Activated naive CD4-positive, alpha-beta T cell treated with anti-CD3 and anti-CD28 coated beads, Interleukin-2, amount 50 U/mL, for 24 hours (primary cell): ENCODE data around the gene DGKB.

Experiments used
- H3K27ac Mint-ChIP-seq: one replicate; pipeline ENCODE4 v1.8.0; 2021; ENCODE audit warnings: mild to moderate bottlenecking, mixed read lengths
- H3K27me3 Mint-ChIP-seq: one replicate; pipeline ENCODE4 v1.8.0; 2021; ENCODE audit warnings: mixed read lengths
- H3K36me3 Mint-ChIP-seq: one replicate; pipeline ENCODE4 v1.8.0; 2021; ENCODE audit warnings: mixed read lengths
- H3K4me1 Mint-ChIP-seq: one replicate; pipeline ENCODE4 v1.8.0; 2021; ENCODE audit warnings: mixed read lengths
- H3K4me3 Mint-ChIP-seq: one replicate; pipeline ENCODE4 v1.8.0; 2021; ENCODE audit warnings: mild to moderate bottlenecking, mixed read lengths
- H3K9me3 Mint-ChIP-seq: one replicate; pipeline ENCODE4 v1.8.0; 2021; ENCODE audit warnings: mixed read lengths

DGKB gene

DNA sequence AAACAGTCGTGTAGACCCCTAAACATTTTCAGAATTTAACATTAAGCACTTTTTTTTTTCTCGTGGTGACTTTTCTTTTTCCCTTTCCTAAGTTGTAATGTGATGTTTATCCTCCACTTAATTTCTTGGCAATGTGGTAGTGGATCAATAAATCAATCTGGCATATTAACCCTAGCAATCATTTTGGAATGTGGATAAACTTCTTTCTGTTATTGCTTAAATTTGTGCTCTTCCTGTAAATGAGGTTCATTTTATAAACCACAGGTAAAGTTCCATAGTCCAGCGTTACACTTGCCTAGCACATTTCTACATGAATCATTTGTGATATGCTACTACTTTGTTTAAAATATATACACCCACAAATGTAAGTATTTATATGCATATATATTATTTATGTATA is 665.7 kb downstream of the DGKB start:
- Mint-ChIP-seq H3K27me3 (no peaks in the 10 kb centered on the region), H3K9me3 (no peaks in the 10 kb centered on the region), H3K36me3 (no peaks in the 10 kb centered on the region), H3K27ac (no peak overlapping the region), H3K4me1 (no peaks in the 10 kb centered on the region), H3K4me3 (no peak overlapping the region)

DNA sequence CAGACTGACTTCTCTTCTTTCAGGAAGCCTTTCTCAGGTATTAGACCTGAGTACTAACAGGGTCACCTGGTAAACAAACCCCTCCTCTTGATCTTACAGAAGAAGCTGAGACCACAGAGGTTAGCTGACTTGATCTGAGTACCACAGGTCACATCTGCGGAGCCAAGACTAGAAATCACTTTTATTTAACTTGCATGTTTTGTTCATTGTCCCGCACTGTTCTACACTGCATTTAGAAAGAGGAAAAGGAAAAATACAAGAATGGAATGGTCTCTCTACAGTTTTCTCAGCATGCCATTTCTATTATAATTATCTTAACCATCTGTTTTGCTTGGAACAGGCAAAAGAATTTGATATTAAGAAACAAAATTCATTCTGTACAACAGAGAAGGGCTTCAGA is 667.5 kb downstream of the DGKB start:
- Mint-ChIP-seq H3K9me3 (no peaks in the 10 kb centered on the region), H3K27me3 (no peaks in the 10 kb centered on the region), H3K36me3 (no peaks in the 10 kb centered on the region), H3K27ac (no peak overlapping the region), H3K4me1 (no peaks in the 10 kb centered on the region), H3K4me3 (no peak overlapping the region)

GRCh38 chr7:14233868-14234369 is 668.6 kb downstream of the DGKB start:
- no peaks in the 10 kb centered on the region for H3K9me3 Mint-ChIP-seq
- no peaks in the 10 kb centered on the region for H3K27me3 Mint-ChIP-seq
- no peak overlapping the region for H3K4me3 Mint-ChIP-seq
- no peaks in the 10 kb centered on the region for H3K4me1 Mint-ChIP-seq
- no peaks in the 10 kb centered on the region for H3K36me3 Mint-ChIP-seq
- H3K27ac Mint-ChIP-seq, result no peak overlapping the region

- no peaks in the 10 kb centered on the region for H3K4me1 Mint-ChIP-seq
- H3K4me3 Mint-ChIP-seq, result no peak overlapping the region
- no peaks in the 10 kb centered on the region for H3K27me3 Mint-ChIP-seq
- H3K9me3 Mint-ChIP-seq, result no peaks in the 10 kb centered on the region
- no peaks in the 10 kb centered on the region for H3K36me3 Mint-ChIP-seq
- no peak overlapping the region for H3K27ac Mint-ChIP-seq
These were observed 669.3 kb downstream of the DGKB start for GRCh38 chr7:14233076-14233867.

- H3K27me3 Mint-ChIP-seq, result no peaks in the 10 kb centered on the region
- no peak overlapping the region for H3K27ac Mint-ChIP-seq
- H3K36me3 Mint-ChIP-seq, result no peaks in the 10 kb centered on the region
- no peak overlapping the region for H3K4me3 Mint-ChIP-seq
- no peaks in the 10 kb centered on the region for H3K4me1 Mint-ChIP-seq
- no peaks in the 10 kb centered on the region for H3K9me3 Mint-ChIP-seq
These were observed 673.5 kb downstream of the DGKB start for GRCh38 chr7:14229047-14229446.

DNA sequence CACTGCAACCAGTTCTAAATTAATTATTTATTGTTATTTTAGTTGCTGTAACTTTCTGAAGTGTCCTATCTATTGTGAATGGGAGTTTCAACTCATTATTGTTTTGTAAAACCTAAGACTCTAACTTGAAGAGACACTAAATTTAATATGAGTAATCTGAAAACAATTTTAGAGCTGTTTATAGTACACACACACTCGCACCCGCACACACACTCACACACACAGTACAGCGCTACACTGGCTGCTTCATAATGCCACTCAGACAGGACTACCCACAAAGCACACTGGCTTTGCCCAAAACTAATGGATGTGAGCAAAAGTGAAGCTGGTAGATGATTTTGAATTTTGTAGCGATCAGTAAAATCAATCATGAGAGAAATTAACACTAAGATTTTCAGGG is 674.2 kb downstream of the DGKB start:
- Mint-ChIP-seq H3K9me3 (no peaks in the 10 kb centered on the region), H3K27ac (no peak overlapping the region), H3K4me3 (no peak overlapping the region), H3K27me3 (no peaks in the 10 kb centered on the region), H3K4me1 (no peaks in the 10 kb centered on the region), H3K36me3 (no peaks in the 10 kb centered on the region)

- no peak overlapping the region for H3K27ac Mint-ChIP-seq
- H3K36me3 Mint-ChIP-seq, result no peaks in the 10 kb centered on the region
- H3K4me3 Mint-ChIP-seq, result no peak overlapping the region
- no peaks in the 10 kb centered on the region for H3K9me3 Mint-ChIP-seq
- H3K27me3 Mint-ChIP-seq, result no peaks in the 10 kb centered on the region
- H3K4me1 Mint-ChIP-seq, result no peaks in the 10 kb centered on the region
These were observed 676.4 kb downstream of the DGKB start for GRCh38 chr7:14226126-14226525.

- H3K27ac Mint-ChIP-seq, result no peak overlapping the region
- H3K4me3 Mint-ChIP-seq, result no peak overlapping the region
- H3K4me1 Mint-ChIP-seq, result no peaks in the 10 kb centered on the region
- no peaks in the 10 kb centered on the region for H3K36me3 Mint-ChIP-seq
- no peaks in the 10 kb centered on the region for H3K27me3 Mint-ChIP-seq
- H3K9me3 Mint-ChIP-seq, result no peaks in the 10 kb centered on the region
These were observed 683.4 kb downstream of the DGKB start for GRCh38 chr7:14219125-14219524.

- no peaks in the 10 kb centered on the region for H3K27me3 Mint-ChIP-seq
- no peak overlapping the region for H3K4me3 Mint-ChIP-seq
- no peaks in the 10 kb centered on the region for H3K9me3 Mint-ChIP-seq
These were observed 684.2 kb downstream of the DGKB start for GRCh38 chr7:14218338-14218737.

DNA sequence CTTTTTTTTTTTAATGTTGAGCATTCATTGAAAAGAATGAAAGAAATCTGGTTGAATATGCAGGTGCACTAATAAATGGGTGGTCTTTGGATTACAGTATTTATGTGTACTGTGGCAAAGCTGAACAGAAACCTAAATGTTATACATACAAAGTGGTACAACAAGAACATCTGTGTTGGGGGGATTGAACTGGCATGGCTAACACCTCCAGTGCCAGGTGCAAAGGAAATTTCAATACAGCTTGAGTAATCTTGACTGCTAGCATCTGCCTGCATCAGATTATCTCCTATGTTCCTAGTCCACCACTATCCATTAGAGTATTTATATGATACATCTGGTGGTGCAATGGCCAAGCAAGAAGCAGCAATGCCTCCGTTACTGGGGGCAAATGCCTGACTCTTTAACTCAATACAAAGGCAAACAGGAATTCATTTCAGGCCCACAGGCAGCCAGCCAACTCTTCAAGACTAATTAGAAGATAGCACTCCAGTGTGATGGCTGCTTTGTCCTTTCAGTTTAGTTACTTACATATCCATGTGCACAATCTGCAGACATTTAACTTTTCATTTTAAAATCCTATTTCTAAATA is 692.6 kb downstream of the DGKB start:
- Mint-ChIP-seq H3K4me1 (no peaks in the 10 kb centered on the region), H3K27me3 (no peaks in the 10 kb centered on the region), H3K36me3 (no peaks in the 10 kb centered on the region), H3K27ac (no peak overlapping the region), H3K9me3 (no peaks in the 10 kb centered on the region), H3K4me3 (no peak overlapping the region)

More at GRCh38 chr7:14218338-14218737, 684.2 kb downstream of the DGKB start:
- H3K4me1 Mint-ChIP-seq, result no peaks in the 10 kb centered on the region
- no peaks in the 10 kb centered on the region for H3K36me3 Mint-ChIP-seq
- no peak overlapping the region for H3K27ac Mint-ChIP-seq

GRCh38 chr7:14207711-14208110 is 694.8 kb downstream of the DGKB start:
- Mint-ChIP-seq H3K4me1 (no peaks in the 10 kb centered on the region), H3K27me3 (no peaks in the 10 kb centered on the region), H3K36me3 (no peaks in the 10 kb centered on the region), H3K9me3 (no peaks in the 10 kb centered on the region), H3K4me3 (no peak overlapping the region), H3K27ac (no peak overlapping the region)

- H3K4me1 Mint-ChIP-seq, result no peaks in the 10 kb centered on the region
- no peaks in the 10 kb centered on the region for H3K9me3 Mint-ChIP-seq
- H3K27ac Mint-ChIP-seq, result no peak overlapping the region
- no peak overlapping the region for H3K4me3 Mint-ChIP-seq
- H3K36me3 Mint-ChIP-seq, result no peaks in the 10 kb centered on the region
- H3K27me3 Mint-ChIP-seq, result no peaks in the 10 kb centered on the region
These were observed 695.4 kb downstream of the DGKB start for GRCh38 chr7:14207138-14207537.

DNA sequence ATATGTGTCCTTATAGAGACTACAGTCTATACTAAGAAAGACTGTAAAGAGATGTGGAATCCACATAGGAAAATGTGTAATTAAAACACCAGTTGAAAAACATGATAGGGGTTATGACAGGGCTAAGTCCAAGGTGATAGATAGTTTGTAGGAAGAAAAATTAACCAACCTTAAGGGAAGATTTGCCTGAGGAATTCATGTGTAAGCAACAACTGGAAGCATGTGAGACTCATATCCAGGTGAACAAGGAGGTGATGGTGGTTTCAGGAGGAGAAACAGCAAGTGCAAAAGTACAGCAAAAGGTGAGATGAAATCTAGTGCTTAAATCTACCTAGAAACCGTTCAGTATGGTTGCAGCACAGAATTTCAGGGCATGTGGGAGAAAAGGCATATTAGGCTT is 696.4 kb downstream of the DGKB start:
- no peaks in the 10 kb centered on the region for H3K4me1 Mint-ChIP-seq
- no peaks in the 10 kb centered on the region for H3K36me3 Mint-ChIP-seq
- no peaks in the 10 kb centered on the region for H3K27me3 Mint-ChIP-seq
- H3K9me3 Mint-ChIP-seq, result no peaks in the 10 kb centered on the region
- H3K27ac Mint-ChIP-seq, result no peak overlapping the region
- no peak overlapping the region for H3K4me3 Mint-ChIP-seq

GRCh38 chr7:14201353-14201752 is 701.2 kb downstream of the DGKB start:
- no peaks in the 10 kb centered on the region for H3K4me1 Mint-ChIP-seq
- no peak overlapping the region for H3K27ac Mint-ChIP-seq
- no peaks in the 10 kb centered on the region for H3K27me3 Mint-ChIP-seq
- H3K36me3 Mint-ChIP-seq, result no peaks in the 10 kb centered on the region
- no peak overlapping the region for H3K4me3 Mint-ChIP-seq
- H3K9me3 Mint-ChIP-seq, result no peaks in the 10 kb centered on the region

- no peak overlapping the region for H3K4me3 Mint-ChIP-seq
- no peaks in the 10 kb centered on the region for H3K36me3 Mint-ChIP-seq
- no peak overlapping the region for H3K27ac Mint-ChIP-seq
- H3K27me3 Mint-ChIP-seq, result no peaks in the 10 kb centered on the region
- no peaks in the 10 kb centered on the region for H3K4me1 Mint-ChIP-seq
- H3K9me3 Mint-ChIP-seq, result no peaks in the 10 kb centered on the region
These were observed 703.2 kb downstream of the DGKB start for GRCh38 chr7:14199336-14199735.

DNA sequence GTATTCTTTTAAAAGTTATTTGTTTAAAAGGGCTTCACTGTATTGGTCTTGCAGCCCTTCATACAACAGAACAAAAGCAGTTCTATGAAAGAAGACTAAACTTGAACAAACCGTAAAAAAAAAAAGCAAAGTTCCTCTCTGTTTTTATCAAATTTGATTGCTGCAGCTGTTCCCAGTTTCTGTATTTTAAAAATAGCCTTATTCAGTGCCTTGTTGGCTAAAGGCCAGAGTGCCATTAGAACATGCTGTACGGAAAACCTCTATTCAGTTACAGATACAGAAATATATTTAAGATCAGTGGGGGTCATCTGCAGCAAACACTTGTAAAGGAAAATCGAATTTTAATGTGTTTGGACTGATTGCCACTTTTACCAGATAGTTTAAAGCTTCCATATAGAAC is 705.3 kb downstream of the DGKB start:
- Mint-ChIP-seq H3K4me3 (no peak overlapping the region), H3K9me3 (no peaks in the 10 kb centered on the region), H3K36me3 (no peaks in the 10 kb centered on the region), H3K27me3 (no peaks in the 10 kb centered on the region), H3K27ac (no peak overlapping the region), H3K4me1 (no peaks in the 10 kb centered on the region)
